HG03520 (cell line): ENCODE measurements around the gene PHAF1.

Source experiments
- ATAC-seq: cut with Tn5 transposase; IDR thresholded peaks from one replicate; pipeline ENCODE4 v1.9.1; 2021; ENCODE audit warnings: mild to moderate bottlenecking, moderate library complexity; ENCODE audit not compliant: unreplicated experiment

Gene PHAF1

GRCh38 chr16:67177743-67178699 lies 68.3 kb downstream of the PHAF1 start:
- no peak for ATAC-seq

- no peak for ATAC-seq
Observed at GRCh38 chr16:67179421-67180080, 69.8 kb downstream of the PHAF1 start.

GRCh38 chr16:67180166-67180565 lies 70.4 kb downstream of the PHAF1 start:
- ATAC-seq, result no peak

GRCh38 chr16:67181346-67181745 lies 71.6 kb downstream of the PHAF1 start:
- ATAC-seq, result no peak

GRCh38 chr16:67182288-67182687 lies 72.5 kb downstream of the PHAF1 start:
- ATAC-seq, result no peak

- no peak for ATAC-seq
Observed at GRCh38 chr16:67183284-67183626, 73.5 kb downstream of the PHAF1 start.

GRCh38 chr16:67183627-67184452 lies 74.1 kb downstream of the PHAF1 start, which contains the start of gene MATCAP1:
MATCAP1 (minus strand) TSS chr16:67183963; CDS start chr16:67180610, 3,353 bp downstream.
- peak; percentile 84 for ATAC-seq

- no peak for ATAC-seq
Observed at GRCh38 chr16:67184453-67184994, 74.8 kb downstream of the PHAF1 start.

GRCh38 chr16:67184995-67185650 lies 75.4 kb downstream of the PHAF1 start:
- ATAC-seq, result no peak

GRCh38 chr16:67185651-67186134 lies 76.0 kb downstream of the PHAF1 start:
- no peak for ATAC-seq

- ATAC-seq, result no peak
Observed at GRCh38 chr16:67186550-67186950, 76.8 kb downstream of the PHAF1 start.

- no peak for ATAC-seq
Observed at GRCh38 chr16:67187175-67187890, 77.6 kb downstream of the PHAF1 start.

GRCh38 chr16:67188323-67188722 lies 78.6 kb downstream of the PHAF1 start:
- ATAC-seq, result no peak

- no peak for ATAC-seq
Observed at GRCh38 chr16:67188798-67189197, 79.1 kb downstream of the PHAF1 start.

- no peak for ATAC-seq
Observed at GRCh38 chr16:67190041-67190440, 80.3 kb downstream of the PHAF1 start, which contains the start of gene EXOC3L1. EXOC3L1 (minus strand) TSS chr16:67190136; CDS start chr16:67189676, 460 bp downstream.

GRCh38 chr16:67190448-67191399 lies 81.0 kb downstream of the PHAF1 start:
- ATAC-seq, result no peak

- no peak for ATAC-seq
Observed at GRCh38 chr16:67191411-67191994, 81.8 kb downstream of the PHAF1 start.
